Bone marrow (tissue), 2 donors: Measurements from ENCODE around the gene RANBP2.
A peak's percentile ranks its signal among the peaks of the same experiment; 100 is the strongest.

Source experiments
- DNase-seq, 2 donors: peaks; one replicate each; lab custom pipeline; 2025; lab: John Stamatoyannopoulos, UW

Gene RANBP2

DNA sequence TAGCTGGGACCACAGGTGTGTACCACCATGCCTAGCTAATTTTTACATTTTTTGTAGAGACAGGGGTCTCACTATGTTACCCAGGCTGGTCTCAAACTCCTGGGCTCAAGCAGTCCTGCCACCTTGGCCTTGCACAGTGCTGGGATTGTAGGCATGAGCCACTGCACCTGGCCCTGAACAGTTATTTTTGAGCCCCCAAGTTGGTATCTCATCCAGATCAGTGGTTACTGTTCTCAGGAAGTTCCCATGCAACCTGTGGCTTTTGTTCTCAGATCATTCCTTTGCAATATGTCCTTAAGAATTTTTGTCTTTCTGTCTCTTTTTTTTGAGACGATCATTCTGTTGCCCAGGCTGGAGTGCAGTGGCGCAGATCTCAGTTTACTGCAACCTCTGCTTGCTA is 59.6 kb downstream of the RANBP2 start:
- DNase-seq: no peak

DNA sequence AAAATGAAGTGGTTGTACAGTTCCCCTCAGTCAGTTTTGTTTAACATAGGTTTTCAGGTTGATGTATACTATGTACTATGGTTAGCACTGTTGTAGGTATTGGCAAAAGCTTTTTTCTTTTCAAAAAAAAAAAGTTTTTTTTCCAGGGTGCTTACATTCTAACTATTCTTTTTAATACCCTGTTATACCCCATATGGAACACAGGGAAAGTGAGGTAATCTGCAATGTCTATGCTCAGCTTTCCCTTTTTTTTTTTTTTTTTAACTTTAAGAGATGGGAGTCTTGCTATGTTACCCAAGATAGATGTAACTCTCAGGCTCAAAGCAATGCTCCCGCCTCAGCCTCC is 66.7 kb downstream of the RANBP2 start:
- no peak for DNase-seq

DNA sequence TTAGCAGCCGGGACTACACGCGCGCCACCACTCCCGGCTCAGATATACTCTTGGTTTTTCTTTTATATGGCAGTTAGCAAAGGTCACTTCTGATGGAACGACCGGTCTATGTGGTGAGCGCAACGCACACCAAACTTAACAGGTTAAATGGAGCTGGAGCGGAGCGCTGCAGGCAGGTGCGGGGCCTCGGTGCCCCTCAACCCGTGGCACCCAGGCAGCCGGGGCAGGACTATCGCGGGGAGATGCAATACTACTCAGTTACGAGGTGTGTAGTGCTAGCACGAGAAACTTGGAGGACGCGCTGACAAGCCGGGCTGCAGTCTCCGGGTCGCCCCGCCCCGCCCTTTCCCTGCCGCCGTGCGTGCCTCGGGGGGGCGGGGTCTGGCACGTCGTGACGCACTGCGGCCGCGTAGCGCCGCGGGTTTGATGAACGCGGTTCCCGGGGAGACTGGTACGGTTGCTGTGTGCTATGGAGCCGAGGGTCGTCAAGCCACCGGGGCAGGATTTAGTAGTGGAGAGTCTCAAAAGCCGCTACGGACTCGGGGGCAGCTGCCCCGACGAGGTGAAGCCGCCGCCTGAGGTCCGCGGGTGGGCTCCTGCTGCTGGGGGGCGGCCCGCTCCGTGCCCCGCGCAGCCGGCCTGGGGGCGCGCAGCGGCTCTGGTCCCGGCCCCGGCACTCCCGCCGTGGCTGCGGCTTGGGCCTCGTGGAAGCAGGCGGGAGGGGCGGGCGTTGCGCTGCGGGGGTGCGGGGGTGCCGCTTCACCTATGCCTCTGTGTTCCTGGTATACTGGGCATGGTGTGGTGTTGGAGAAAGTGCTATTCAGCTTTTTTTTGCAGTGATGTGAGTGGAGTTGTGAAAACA is 67.3 kb downstream of the RANBP2 start, which contains the start of gene CCDC138:
CCDC138 (plus strand) TSS at position 418 of the 862 bp plus-strand sequence; CDS start at position 470, 52 bp downstream.
- DNase-seq: peak; percentile 67 to 81

DNA sequence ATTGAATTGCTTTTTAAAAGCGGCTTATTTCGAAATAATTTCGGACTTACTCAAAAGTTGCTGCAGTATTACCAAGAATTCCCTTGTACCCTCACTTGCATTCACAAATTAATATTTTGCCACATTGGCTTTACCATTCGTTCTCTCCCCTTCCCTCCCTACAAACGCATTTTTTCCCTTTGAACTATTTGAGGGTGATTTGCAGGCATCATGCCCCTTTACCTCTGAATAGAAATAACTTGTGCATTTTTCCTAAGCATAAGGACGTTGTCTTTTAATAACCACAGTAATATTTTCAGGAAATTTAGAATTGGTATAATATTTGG is 67.9 kb downstream of the RANBP2 start:
- no peak for DNase-seq

DNA sequence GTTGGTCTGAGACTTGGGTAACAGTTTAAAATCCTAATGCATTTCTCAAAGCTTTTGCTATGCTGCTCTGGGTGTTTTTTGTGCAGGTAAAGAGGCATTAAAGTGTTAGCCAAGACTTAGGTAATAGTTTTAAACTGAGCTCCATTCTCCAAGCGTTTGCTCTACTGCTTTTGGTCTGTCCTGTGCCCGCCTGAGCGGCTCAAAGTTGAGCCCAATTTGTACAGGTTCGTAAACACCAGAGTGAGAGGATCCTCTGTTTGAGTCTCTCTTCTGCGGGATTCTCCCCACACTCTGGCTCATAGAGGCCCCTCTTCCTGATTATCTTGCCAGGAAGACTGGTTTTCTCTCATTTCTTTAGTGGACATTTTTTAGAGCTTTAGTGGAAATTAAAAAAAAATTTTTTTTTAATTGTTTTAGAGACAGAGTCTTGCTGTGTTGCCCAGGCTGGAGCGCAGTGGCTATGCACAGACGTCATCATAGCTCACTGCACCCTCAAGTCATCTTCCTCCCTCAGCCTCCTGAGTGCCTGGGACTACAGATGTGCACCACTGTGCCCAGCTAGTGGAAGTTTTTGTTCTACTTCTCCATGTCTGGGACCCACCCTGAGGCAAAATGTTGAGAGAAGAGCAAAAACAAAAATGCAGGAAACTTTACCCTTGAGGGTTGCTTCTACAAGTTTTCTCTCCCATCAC is 83.9 kb downstream of the RANBP2 start:
- DNase-seq: no peak

- no peak for DNase-seq
Measured at GRCh38 chr2:108805032-108805431, 85.8 kb downstream of the RANBP2 start.

DNA sequence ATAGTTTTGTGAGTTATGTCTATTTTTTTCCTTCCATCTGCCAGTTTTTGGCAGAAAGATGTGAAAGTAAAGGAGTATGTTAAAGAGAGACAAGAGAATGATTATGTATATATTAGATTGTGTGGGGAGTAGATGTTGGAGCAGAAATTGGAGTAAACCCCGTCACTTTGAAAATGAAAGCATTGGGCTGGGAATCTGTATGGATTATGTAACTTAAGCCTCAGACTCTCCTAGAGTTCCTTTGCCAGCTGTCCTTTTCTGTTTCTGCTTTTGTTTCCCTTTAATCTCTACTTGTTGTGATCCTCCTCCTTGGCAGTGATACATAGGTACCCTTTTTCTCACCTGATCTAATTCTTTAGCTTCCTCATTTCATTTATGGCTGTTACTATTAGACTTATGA is 86.5 kb downstream of the RANBP2 start:
- no peak for DNase-seq

GRCh38 chr2:108806371-108807113 is 87.3 kb downstream of the RANBP2 start:
- no peak for DNase-seq

DNA sequence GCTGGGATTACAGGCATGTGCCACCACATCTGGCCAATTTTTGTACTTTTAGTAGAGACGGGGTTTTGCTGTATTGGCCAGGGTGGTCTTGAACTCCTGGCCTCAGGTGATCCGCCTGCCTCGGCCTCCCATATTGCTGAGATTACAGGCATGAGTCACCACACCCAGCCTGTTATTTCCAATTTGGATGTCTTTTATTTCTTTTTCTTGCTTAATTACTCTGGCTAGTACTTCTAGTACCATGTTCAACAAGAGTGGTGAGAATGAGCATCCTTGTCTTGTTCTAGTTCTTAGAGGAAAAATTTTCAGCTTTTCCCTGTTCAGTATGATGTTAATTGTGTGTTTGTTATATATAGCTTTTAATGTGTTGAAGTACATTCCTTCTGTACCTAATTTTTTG is 90.7 kb downstream of the RANBP2 start:
- no peak for DNase-seq

DNA sequence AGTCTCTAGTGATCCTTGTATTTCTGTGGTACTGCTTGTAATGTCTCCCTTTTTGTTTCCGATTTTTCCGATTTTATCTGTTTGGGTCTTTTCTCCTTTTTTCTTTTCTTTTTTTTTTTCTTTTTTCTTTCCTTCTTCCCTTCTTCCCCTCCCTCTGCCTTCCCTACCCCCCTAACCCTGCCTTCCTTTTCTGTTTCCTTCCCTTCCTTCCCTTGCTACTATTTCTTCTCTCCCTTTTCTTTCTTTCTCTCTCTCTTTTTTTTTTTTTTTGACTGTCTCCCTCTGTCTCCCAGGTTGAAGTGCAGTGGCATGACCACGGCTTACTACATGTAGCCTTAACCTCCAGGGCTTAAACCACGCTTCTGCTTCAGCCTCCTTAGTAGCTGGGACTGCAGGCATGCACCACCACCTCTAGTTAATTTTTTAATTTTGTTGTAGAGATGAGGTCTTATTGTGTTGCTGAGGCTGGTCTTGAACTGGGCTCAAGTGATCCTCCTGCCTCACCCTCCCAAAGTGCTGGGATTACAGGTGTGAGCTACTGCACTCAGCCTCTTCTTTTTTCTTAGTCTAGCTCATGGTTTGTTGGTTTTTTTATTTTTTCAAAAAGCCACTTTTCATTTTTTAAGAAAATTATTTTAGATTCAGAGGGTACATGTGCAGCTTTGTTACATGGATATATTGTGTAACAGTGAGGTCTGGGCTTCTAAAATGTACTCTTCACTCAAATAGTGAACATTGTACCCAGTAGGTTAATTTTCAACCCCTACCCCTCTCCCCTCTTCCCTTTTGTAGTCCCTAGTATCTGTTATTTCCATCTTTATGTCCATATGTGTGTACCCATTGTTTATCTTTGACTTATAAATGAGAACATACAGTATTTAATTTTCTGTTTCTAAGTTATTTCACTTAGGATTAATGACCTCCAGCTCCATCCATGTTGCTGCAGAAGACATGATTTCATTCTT is 92.0 kb downstream of the RANBP2 start:
- no peak for DNase-seq

DNA sequence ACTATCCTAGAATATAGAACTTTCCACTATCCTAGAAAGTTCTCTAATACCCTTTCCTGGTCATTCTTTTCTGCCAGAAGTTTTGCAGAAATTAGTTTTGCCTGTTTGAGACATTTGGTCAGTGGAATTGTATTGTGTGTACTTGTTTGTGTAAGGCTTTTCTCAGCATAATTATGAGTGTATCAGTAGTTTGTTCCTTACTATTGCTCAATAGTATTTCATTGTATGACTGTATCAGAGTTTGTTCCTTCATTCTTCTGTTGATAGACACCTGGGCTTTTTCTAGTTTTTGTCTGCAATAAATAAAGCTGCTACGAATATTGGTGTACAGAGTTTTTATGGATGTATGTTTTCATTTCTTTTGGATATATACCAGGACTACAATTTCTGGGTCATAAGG is 94.5 kb downstream of the RANBP2 start:
- DNase-seq: no peak

DNA sequence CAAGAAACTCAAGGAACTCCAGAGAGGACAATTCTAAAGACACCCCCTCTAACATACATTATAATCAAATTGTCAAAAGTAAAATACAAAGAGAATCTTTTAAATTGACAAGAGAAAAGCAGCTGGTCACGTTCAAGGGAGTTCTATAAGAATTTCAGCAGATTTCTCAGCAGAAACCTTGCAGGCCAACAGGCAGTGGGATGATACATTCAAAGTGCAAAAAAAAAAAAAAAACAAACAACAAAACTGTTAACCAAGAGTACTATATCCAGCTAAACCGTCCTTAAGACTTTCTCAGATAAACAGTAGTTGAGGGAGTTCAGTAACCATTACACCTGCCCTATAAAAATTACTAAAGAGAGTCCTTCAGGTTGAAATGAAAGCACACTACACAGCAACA is 101.2 kb downstream of the RANBP2 start:
- DNase-seq: no peak

- DNase-seq: no peak
Measured at GRCh38 chr2:108823286-108823685, 104.0 kb downstream of the RANBP2 start.

DNA sequence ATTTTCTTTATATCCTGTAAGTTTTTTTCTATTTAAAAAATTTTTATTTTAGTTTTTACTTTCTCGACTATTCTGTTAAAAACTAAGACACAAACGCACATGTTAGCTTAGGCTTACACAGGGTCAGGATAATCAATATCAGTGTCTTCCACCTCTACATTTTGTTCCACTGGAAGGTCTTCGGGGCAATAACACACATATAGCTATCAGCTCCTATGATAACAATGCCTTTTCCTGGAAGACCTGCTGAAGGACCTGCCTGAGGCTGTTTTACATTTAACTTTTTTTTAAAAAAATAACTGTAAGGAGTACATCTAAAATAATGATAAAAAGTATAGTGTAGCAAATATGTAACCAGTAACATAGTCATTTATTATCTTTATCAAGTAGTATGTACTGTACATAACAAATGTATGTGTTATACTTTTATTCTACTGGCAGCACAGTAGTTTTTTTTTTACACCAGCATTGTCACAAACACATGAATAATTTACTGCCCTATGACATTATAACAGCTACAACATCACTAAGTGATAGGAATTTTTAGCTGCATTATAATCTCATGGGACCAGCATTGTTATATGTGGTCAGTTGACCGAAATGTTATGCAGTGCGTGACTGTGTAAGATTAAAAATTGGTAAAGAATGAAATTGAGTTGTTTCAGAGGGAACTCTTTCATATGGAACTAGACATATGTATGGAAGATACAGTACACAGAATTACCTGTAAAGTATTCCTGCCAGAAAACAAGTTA is 105.2 kb downstream of the RANBP2 start:
- DNase-seq: no peak

DNA sequence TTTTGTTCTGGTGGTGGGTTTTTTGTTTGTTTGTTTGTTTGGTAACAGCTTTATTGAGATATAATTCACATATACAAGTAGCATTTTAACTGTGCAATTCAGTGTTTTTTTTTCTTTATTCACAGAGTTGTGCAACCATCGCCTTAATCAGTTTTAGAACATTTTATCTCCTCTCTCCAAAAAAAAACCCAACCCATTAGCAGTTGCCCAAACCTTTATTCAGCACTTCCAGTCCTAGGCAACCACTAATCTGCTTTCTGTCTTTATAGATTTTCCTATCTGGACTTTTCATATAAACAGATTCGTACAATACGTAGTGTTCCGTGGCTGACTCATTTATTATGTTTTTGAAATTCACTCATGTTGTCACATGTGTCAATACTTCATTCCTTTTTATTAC is 106.0 kb downstream of the RANBP2 start:
- no peak for DNase-seq

- no peak for DNase-seq
Measured at GRCh38 chr2:108825736-108826135, 106.5 kb downstream of the RANBP2 start.

GRCh38 chr2:108829578-108830310 is 110.5 kb downstream of the RANBP2 start:
- DNase-seq: no peak

DNA sequence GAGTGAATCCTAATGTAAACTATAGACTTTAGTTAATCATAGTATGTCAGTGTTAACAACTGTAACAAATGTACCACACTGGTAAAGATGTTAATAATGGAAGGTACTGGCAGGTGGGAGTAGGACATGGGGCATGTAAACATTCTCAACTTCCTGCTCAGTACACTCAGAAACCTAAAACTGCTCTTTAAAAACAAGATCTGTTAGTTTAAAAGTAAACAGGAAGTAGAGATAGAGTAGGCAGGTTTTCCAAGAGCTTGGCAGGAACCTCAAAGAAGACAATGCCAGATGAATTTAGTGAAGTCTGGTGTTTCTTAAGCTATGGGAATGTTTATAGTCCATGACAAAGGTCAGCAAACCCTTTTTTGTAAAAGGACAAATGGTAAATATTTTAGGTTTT is 113.9 kb downstream of the RANBP2 start:
- DNase-seq: no peak

- DNase-seq: no peak
Measured at GRCh38 chr2:108834620-108835019, 115.3 kb downstream of the RANBP2 start.

DNA sequence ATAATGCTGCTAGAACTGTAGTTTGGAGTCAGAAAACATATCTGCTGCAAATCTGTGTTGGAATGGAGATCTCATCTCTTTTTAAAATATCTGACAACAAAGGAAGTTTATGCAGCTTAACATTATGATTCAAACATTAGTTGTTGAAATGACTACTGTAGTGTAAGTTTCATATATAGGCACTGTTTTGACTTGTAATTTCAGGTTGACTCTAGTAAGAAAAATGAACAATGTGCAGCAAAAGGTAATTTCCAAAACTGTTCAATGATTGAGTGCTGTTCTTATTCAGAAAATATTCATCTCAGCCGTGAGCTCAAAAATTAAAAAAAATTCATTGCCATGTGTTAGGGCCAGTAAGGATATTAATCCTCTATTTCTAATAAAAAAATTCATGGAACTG is 115.8 kb downstream of the RANBP2 start:
- DNase-seq: no peak
